Measurements from ENCODE around the gene IL17RE. TPM values are rescaled to one million over a fixed set of nuclear protein-coding genes. Genes with fewer than 3 reads are reported as not detected.

Gene IL17RE
- polyA plus RNA-seq, 1 donor (not counting 4 experiments of a cell fraction or from before 2014, with no cell fraction given), result 16.0 TPM

DNA sequence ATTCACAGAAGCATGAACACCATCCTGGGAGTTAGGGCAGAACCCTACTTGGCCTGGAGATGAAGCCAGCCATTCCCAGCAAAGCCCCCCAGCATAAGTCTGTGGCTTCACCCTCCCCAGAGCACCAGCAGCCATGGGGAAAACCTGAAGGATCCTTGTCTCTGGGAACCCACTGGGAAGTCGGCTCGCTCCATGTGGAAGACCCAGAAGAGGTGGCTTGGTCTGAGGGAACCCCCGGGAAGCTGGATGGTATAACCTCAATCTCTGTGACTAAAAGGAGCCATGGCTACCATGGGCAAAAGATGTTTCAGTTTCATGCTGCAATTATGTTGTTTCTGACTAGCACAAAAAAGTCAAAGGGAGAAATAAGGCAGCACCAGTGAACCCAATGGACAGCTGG lies 47.1 kb upstream of the IL17RE start:
- Histone ChIP-seq H3K4me3 (ENCODE audit: control insufficient read depth in 2 of 3, extremely low read depth in 1 of 3, insufficient read depth in 2 of 3, low read depth in 1 of 3, low read length in 3 of 3) (no peak overlapping the region), H2AFZ (ENCODE audit: control insufficient read depth, low read length) (no peak overlapping the region), H3K9me3 (ENCODE audit: control insufficient read depth, low read depth, low read length) (no peaks in the 10 kb centered on the region), H3K79me2 (ENCODE audit: control insufficient read depth, insufficient read depth, low read length) (no peaks in the 10 kb centered on the region), H3K27ac (ENCODE audit: control insufficient read depth, insufficient read depth, low read length) (no peak overlapping the region), H3K4me2 (ENCODE audit: control insufficient read depth, extremely low read depth, insufficient read depth, low read depth, low read length) (no peak overlapping the region), H3K36me3 (ENCODE audit: control insufficient read depth in 2 of 2, extremely low read depth in 1 of 2, insufficient read depth in 2 of 2, low read length in 2 of 2) (no peaks in the 10 kb centered on the region), H3K9ac (ENCODE audit: control insufficient read depth, extremely low read depth, insufficient read depth, low read length) (no peak overlapping the region), H4K20me1 (ENCODE audit: control insufficient read depth, extremely low read depth, insufficient read depth, low read length) (no peaks in the 10 kb centered on the region), H3K4me1 (ENCODE audit: control insufficient read depth, extremely low read depth, insufficient read depth, low read length) (no peaks in the 10 kb centered on the region), H3K9me1 (ENCODE audit: control insufficient read depth, extremely low read depth, insufficient read depth, low read length) (no peaks in the 10 kb centered on the region), H3K27me3 (ENCODE audit: control insufficient read depth, extremely low read depth, insufficient read depth, low read length) (no peaks in the 10 kb centered on the region)
- TF ChIP-seq EZH2 (IDR thresholded peaks at IDR 0.05; ENCODE audit: low read length), result no peak
- TF ChIP-seq CTCF (optimal IDR thresholded peaks at IDR 0.05 in 1 of 3, IDR thresholded peaks at IDR 0.05 in 1 of 3, conservative IDR thresholded peaks at IDR 0.05 in 1 of 3; ENCODE audit: extremely low read depth in 1 of 3, insufficient read depth in 2 of 3, low read length in 3 of 3), result no peak
- DNase-seq (ENCODE audit: low read depth, low spot score) (no peak), FAIRE-seq (no peak)
- dilution Hi-C loops (cut with MboI; ENCODE audit: extremely low pct_ligation_motif_present, low sequenced_read_pairs), result no loop called here

GRCh38 chr3:9859530-9860025 lies 43.1 kb upstream of the IL17RE start:
- H3K27ac ChIP-seq (ENCODE audit: control insufficient read depth, insufficient read depth, low read length), result no peak overlapping the region
- no peak for FAIRE-seq
- TF ChIP-seq CTCF (optimal IDR thresholded peaks at IDR 0.05 in 1 of 3, IDR thresholded peaks at IDR 0.05 in 1 of 3, conservative IDR thresholded peaks at IDR 0.05 in 1 of 3; ENCODE audit: extremely low read depth in 1 of 3, insufficient read depth in 2 of 3, low read length in 3 of 3), result no peak
- TF ChIP-seq EZH2 (IDR thresholded peaks at IDR 0.05; ENCODE audit: low read length), result no peak
- H3K36me3 ChIP-seq (ENCODE audit: control insufficient read depth in 2 of 2, extremely low read depth in 1 of 2, insufficient read depth in 2 of 2, low read length in 2 of 2), result no peaks in the 10 kb centered on the region
- H3K9me1 ChIP-seq (ENCODE audit: control insufficient read depth, extremely low read depth, insufficient read depth, low read length), result no peaks in the 10 kb centered on the region
- H3K4me1 ChIP-seq (ENCODE audit: control insufficient read depth, extremely low read depth, insufficient read depth, low read length), result no peaks in the 10 kb centered on the region
- H4K20me1 ChIP-seq (ENCODE audit: control insufficient read depth, extremely low read depth, insufficient read depth, low read length), result no peaks in the 10 kb centered on the region
- dilution Hi-C loops (cut with MboI; ENCODE audit: extremely low pct_ligation_motif_present, low sequenced_read_pairs), result no loop called here
- no peak overlapping the region for H3K4me2 ChIP-seq (ENCODE audit: control insufficient read depth, extremely low read depth, insufficient read depth, low read depth, low read length)
- no peaks in the 10 kb centered on the region for H3K9me3 ChIP-seq (ENCODE audit: control insufficient read depth, low read depth, low read length)
- H3K27me3 ChIP-seq (ENCODE audit: control insufficient read depth, extremely low read depth, insufficient read depth, low read length), result no peaks in the 10 kb centered on the region
- no peaks in the 10 kb centered on the region for H3K79me2 ChIP-seq (ENCODE audit: control insufficient read depth, insufficient read depth, low read length)
- H3K4me3 ChIP-seq (ENCODE audit: control insufficient read depth in 2 of 3, extremely low read depth in 1 of 3, insufficient read depth in 2 of 3, low read depth in 1 of 3, low read length in 3 of 3), result no peak overlapping the region
- DNase-seq (ENCODE audit: low read depth, low spot score), result no peak
- no peak overlapping the region for H3K9ac ChIP-seq (ENCODE audit: control insufficient read depth, extremely low read depth, insufficient read depth, low read length)
- no peak overlapping the region for H2AFZ ChIP-seq (ENCODE audit: control insufficient read depth, low read length)

Data from keratinocyte (primary cell).